Upper lobe of left lung (tissue), 6 donors: Measurements from ENCODE around the gene VPS18. TPM values are rescaled to one million over a fixed set of nuclear protein-coding genes. Genes with fewer than 3 reads are reported as not detected.

Experiments
- ATAC-seq, 2 donors: fragments of 200-7000 bp; cut with Tn5 transposase; one replicate each; pipeline ENCODE4 v1.9.1; 2022; ENCODE audit warnings: mild to moderate bottlenecking in 2 of 2, moderate library complexity in 2 of 2; ENCODE audit not compliant: low FRiP score in 2 of 2
- DNase-seq, 2 donors: peaks; one replicate each; pipeline ENCODE4 v3.0.0-alpha.2; 2019 to 2020
- H3K27ac ChIP-seq, 4 donors: fragments of 200-600 bp; sonication (generic); one replicate each; pipeline ENCODE4 v1.5.1; 2016 to 2019
- H3K27me3 ChIP-seq, 4 donors: fragments of 200-600 bp; sonication (generic); one replicate each; pipeline ENCODE4 v1.5.1; 2017 to 2019
- H3K36me3 ChIP-seq, 4 donors: fragments of 200-600 bp; sonication (generic); one replicate each; pipeline ENCODE4 v1.5.1; 2016 to 2019
- H3K4me1 ChIP-seq, 4 donors: fragments of 200-600 bp; sonication (generic); one replicate each; pipeline ENCODE4 v1.5.1; 2018 to 2019
- H3K4me3 ChIP-seq, 4 donors: fragments of 200-600 bp; sonication (generic); one replicate each; pipeline ENCODE4 v1.5.1; 2017 to 2019; ENCODE audit warnings: mild to moderate bottlenecking in 2 of 4, moderate library complexity in 1 of 4
- H3K9me3 ChIP-seq, 4 donors: fragments of 200-600 bp; sonication (generic); one replicate each; pipeline ENCODE4 v1.5.1; 2018 to 2019
- EP300 ChIP-seq, 4 donors: sonication (generic); formaldehyde crosslinking; IDR thresholded peaks; one replicate each; pipeline ENCODE4 v1.5.1; 2017; ENCODE audit warnings: antibody characterized with exemption in 4 of 4, control low read depth in 2 of 4
- POLR2A ChIP-seq, 4 donors: fragments of 450-650 bp; IDR thresholded peaks; one replicate each; pipeline ENCODE4 v1.5.1; 2016 to 2017; ENCODE audit warnings: antibody characterized with exemption in 4 of 4, mild to moderate bottlenecking in 2 of 4
- POLR2AphosphoS5 ChIP-seq, 2 donors: sonication (generic); formaldehyde crosslinking; IDR thresholded peaks; one replicate each; pipeline ENCODE4 v1.5.1; 2017; ENCODE audit warnings: antibody characterized with exemption in 2 of 2
- WGBS, 2 donors: methylation state at CpG; one replicate each; pipeline ENCODE4 v1.1.5; 2017 to 2018; 5-methylcytosine and 5-hydroxymethylcytosine counted together
- small RNA-seq, 4 donors: library from RNA; depleted of rRNA; stranded (forward); fragments of <200 nt; gene quantifications; one replicate each; pipeline ENCODE3, GENCODE V24; 2016
- total RNA-seq, 6 donors: library from RNA; depleted of rRNA in 4 of 6; stranded (reverse); fragments of >200 nt in 4 of 6; gene quantifications; one replicate each; pipeline versions ENCODE4 v1.1.0 to v1.2.1, GENCODE V29; 2016 to 2021
- TF ChIP-seq, protein P1 (sequence below), 6 experiments: fragments of 450-650 bp in 4 of 6; fragments of 200-600 bp in 2 of 6; sonication (generic) in 2 of 6; IDR thresholded peaks; one replicate each; pipeline ENCODE4 v1.5.1; 2016 to 2019; ENCODE audit warnings: antibody characterized with exemption in 6 of 6
- donor health status: DM: no; HTN: no; CAD: no; lungs with moderate emphysema.
- donor health status: DM: no; HTN: yes; CAD: no; lungs with severe emphysema.

The VPS18 gene
- total RNA-seq, 6 donors from 2014 or later = 19.9 to 43.2 (median 29.2) TPM

DNA sequence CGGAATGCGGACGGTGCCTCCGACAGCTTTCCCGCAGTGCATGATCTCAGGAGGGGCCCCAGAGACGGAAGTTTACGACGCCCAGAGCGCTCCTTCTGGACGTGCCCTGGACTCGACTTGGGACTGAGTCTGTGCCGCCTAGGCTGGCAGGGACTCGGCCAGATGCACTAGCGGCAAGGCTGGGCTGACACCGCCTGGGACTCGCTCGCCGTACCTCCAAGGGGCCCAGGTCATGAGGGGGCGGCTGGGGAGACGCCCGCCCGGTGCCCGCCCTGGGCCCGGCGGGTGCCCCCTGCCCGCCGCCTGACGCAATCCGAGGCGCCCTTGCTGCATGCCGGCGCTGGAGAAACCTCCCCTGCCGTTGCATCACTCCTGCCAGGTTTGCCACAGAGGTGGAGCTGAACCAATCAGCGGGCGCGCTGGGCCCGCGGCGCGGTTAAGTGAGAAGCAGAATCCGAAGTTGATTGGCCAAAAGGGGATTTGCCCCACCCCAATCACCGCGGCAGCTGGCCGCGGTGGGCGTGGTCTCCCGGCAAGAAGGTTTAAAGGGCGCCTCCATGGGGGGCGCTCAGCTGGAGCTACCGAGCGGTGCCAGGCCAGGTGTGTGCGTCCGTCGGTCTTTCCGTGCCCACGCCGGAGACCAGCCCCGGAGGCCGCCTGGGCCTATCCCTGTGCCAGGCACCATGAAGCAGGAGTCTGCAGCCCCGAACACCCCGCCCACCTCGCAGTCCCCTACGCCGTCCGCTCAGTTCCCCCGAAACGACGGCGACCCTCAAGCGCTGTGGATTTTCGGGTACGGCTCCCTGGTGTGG, 58.9 kb downstream of the VPS18 start, which contains the start of gene CHAC1:
Gene CHAC1, plus strand, starts transcription at position 571 of the 812 bp plus-strand sequence. Its CDS starts 113 bp downstream, at position 684.
- H3K4me1 ChIP-seq = peaks cover 15 to 34% (median 26%) of the 10 kb centered on the region in 4 donors
- no peaks in the 10 kb centered on the region for H3K27me3 ChIP-seq
- peak within 1 kb of the TSS; percentile 83 to 89 (median 86) for H3K27ac ChIP-seq
- peak within 1 kb of the TSS; percentile 61 to 74 (median 66) for H3K4me3 ChIP-seq
- TF ChIP-seq, protein P1, sequence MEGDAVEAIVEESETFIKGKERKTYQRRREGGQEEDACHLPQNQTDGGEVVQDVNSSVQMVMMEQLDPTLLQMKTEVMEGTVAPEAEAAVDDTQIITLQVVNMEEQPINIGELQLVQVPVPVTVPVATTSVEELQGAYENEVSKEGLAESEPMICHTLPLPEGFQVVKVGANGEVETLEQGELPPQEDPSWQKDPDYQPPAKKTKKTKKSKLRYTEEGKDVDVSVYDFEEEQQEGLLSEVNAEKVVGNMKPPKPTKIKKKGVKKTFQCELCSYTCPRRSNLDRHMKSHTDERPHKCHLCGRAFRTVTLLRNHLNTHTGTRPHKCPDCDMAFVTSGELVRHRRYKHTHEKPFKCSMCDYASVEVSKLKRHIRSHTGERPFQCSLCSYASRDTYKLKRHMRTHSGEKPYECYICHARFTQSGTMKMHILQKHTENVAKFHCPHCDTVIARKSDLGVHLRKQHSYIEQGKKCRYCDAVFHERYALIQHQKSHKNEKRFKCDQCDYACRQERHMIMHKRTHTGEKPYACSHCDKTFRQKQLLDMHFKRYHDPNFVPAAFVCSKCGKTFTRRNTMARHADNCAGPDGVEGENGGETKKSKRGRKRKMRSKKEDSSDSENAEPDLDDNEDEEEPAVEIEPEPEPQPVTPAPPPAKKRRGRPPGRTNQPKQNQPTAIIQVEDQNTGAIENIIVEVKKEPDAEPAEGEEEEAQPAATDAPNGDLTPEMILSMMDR (IDR thresholded peaks at IDR 0.05) = peak in 2 of 6 experiments; percentile 23 to 36
- TF ChIP-seq POLR2AphosphoS5 (IDR thresholded peaks at IDR 0.05) (peak in 1 of 2 donors; percentile 79), EP300 (IDR thresholded peaks at IDR 0.05) (no peak), POLR2A (IDR thresholded peaks at IDR 0.05) (peak in 2 of 4 donors; percentile 56 to 84)
- H3K36me3 ChIP-seq = peaks cover 0 to 7% (median 0%) of the 10 kb centered on the region in 4 donors
- 2 to 4% methylated on average over 14 to 15 of the region's 72 CpGs for WGBS, 2 donors
- ATAC-seq = peak; percentile 93 to 96
- peak; percentile 98 for DNase-seq
- no peaks in the 10 kb centered on the region for H3K9me3 ChIP-seq

Small RNA genes within 50 kb of the gene (small RNA-seq; reads per million reads assigned to genes)
- gene AC025166.1 (0 reads per million in 4 donors), gene ISCA1P4 (0 reads per million in 4 donors)

Other genes starting within 250 kb of the VPS18 start
- gene RAD51, start 199.3 kb upstream of the VPS18 start, total RNA-seq = 1 to 10 TPM in 5 of 6 donors, not detected in 1; 1.0 to 3.4 (median 2.1) TPM
- 100 to 1,000 TPM in 4 of 6 donors, 10 to 100 TPM in 2; 57.3 to 123 (median 105) TPM for gene RMDN3, start 139.2 kb upstream of the VPS18 start, total RNA-seq
- 100 to 1,000 TPM in 4 of 6 donors, 10 to 100 TPM in 2; 84.9 to 206 (median 105) TPM for gene GCHFR, start 130.4 kb upstream of the VPS18 start, total RNA-seq
- gene C15orf62, start 124.5 kb upstream of the VPS18 start, total RNA-seq = 1 to 10 TPM in 5 of 6 donors, under 1 TPM in 1; 0.81 to 4.2 (median 1.4) TPM
- 100 to 1,000 TPM in 1 of 6 donors, 10 to 100 TPM in 5; 19.4 to 104 (median 32.5) TPM for gene ZFYVE19, start 87.4 kb upstream of the VPS18 start, total RNA-seq
- gene DNAJC17, start 87.0 kb upstream of the VPS18 start, total RNA-seq = 10 to 100 TPM; 15.4 to 51.3 (median 30.0) TPM
- 1 to 10 TPM in 1 of 6 donors, under 1 TPM in 1, not detected in 4; 0.34 to 3.3 TPM for gene PPP1R14D, start 65.7 kb upstream of the VPS18 start, total RNA-seq
- gene SPINT1, start 50.4 kb upstream of the VPS18 start, total RNA-seq = 100 to 1,000 TPM in 5 of 6 donors, 10 to 100 TPM in 1; 99.3 to 252 (median 163) TPM
- 1 to 10 TPM in 1 of 6 donors, under 1 TPM in 2, not detected in 3; 0.46 to 2.1 (median 0.77) TPM for gene RHOV, start 20.2 kb upstream of the VPS18 start, total RNA-seq
- 10 to 100 TPM in 5 of 6 donors, 1 to 10 TPM in 1; 9.5 to 38.0 (median 13.7) TPM for gene DLL4, start 34.9 kb downstream of the VPS18 start, total RNA-seq
- 10 to 100 TPM in 1 of 6 donors, 1 to 10 TPM in 5; 2.6 to 11.1 (median 3.4) TPM for gene CHAC1, start 59.0 kb downstream of the VPS18 start, total RNA-seq
- gene INO80, start 221.8 kb downstream of the VPS18 start, total RNA-seq = 10 to 100 TPM; 22.8 to 92.2 (median 43.9) TPM